NCI-H1092 treated with DMSO at 0.1 percent for 48 hours (cell line): Measurements from ENCODE around the gene ZNF717.
"Not testable (repeated sequence)": the region's sequence is repeated elsewhere in the genome, so short reads cannot be mapped to it uniquely, and the experiment has no call there.

Source experiments
- DNase-seq: peaks from one replicate; lab custom pipeline; 2025; lab: John Stamatoyannopoulos, UW

The ZNF717 gene

DNA sequence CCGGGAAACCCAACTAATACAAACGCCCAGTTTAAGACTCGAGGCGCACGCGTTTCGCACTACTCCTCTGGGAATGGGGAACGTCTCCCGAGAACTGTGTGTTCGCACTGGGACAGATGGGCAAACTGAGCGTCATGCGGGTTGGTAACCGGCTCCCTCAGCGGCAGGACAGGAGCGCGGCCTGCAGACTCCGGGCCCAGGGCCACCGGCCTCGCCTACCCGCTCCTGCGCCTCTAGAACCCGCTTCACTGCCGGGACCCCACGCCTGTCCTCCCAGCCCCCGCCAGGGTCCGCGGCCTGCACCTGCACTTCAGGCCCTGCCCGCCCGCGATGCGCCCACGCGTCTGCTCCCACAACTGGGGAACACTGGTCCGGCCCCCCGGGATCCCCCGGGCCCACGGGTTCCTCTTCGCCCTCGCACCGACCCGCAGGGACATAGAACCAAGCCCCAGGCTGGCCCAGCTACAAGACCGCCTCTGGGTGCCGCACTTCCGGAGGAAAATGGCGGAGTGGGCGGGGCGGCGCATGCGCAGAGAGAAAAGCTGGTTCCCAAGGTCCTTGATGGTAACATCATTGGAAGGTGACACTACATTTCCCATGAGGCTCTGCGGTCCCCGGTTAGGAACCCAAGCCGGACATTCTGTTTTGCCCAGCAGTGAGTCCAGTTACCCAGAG lies at the start of gene ZNF717:
TSS of gene ZNF717 (minus strand) at position 469 of the 675 bp plus-strand sequence. CDS start 2,187 bp downstream, outside the sequence.
- DNase-seq: peak; percentile 73

DNA sequence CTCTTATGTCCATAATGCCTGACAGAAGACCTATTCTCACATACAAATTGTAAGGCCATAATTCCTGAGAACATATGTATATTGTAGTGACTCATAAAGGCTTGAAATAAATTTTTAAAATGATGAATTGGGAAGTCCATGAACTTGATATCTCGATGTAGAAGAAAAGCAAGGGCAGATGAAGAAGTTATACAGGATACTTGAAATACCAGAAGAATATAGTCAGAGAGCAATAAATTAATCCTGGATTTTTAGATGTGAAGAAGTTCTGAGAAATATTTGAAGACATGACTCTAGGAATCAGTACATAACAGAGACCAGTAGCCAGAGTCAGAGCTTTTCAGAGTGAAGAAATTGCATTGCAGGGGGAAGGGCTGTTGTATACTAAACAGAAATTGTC lies 45.7 kb upstream of the ZNF717 start:
- not testable (repeated sequence) for DNase-seq

DNA sequence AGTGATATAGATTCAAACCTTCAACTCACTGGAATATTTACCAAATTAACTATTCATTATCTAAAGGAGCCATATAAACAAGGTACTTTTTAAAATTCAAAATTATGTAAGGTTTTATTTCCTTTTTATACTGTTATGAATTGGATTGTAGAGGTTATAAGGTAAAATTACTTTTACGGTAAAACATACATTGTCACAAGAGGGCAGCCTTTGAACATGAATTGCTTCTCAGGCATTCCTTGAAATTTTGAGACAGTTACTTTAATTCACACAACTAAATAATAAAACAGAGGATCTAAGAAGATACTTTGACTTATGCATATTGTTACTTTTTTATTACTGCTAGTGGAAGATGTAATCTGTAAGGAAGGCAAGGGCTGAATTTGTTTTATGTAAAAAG lies 32.7 kb upstream of the ZNF717 start:
- not testable (repeated sequence) for DNase-seq

DNA sequence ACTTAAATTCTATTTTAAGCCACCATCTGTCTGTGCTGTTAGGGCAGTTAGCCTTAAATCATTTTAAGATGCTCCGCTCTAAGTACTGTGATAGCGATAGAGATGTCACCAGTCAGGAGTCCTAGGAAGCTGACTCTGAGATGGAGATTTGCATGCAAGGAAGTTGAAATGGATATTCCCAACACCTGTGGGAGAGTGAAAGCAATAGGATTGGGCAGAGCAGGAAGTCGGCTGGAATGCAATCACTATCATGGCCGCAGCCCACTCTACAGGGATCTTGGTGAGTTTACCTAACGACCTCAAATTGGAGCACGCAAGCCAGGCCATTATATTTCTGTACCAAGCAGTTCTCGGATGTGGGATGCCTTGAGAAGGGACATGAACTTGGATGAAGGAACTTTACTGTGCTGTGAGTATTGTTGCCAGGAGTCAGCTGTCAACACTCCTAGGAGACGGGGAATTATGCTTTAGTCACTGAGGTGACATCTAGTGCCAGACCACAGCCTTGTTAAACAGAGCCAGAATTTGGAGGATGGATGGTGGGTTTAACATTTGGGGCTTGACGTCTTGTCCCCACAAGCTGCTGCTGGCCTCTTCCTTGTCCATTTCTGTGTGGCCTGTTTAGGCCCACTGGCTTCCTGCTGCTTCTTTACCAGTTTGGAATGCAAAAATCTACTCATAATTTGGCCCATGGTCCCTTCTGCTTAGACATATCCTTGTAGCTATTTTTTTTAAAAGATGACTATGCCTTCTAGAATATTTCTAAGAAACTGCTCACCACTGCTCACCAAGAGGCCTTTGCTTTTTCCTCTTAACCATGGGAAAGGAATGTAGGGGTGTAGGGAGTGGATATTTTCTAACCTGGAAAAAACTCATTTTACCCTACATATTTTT lies 31.2 kb upstream of the ZNF717 start:
- DNase-seq: not testable (repeated sequence)

DNA sequence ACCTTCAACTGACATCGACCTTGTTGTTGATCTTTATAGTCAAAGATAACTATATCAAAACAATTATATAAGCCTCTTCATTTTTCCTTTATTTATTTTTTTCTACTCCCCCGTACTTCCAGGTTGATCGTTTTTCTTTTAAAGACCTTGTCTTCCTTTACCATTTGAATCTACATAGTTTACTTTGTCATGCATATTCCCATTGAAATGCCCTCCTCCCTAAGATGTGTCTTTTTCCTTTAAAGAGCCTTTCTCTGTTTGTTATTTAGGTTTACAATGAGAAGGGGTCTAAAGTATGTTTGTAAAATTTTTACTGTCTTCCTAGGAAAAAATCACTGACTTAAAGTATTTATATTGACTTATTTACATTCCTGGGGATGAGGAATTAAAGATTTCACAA lies 29.4 kb upstream of the ZNF717 start:
- DNase-seq: no peak

DNA sequence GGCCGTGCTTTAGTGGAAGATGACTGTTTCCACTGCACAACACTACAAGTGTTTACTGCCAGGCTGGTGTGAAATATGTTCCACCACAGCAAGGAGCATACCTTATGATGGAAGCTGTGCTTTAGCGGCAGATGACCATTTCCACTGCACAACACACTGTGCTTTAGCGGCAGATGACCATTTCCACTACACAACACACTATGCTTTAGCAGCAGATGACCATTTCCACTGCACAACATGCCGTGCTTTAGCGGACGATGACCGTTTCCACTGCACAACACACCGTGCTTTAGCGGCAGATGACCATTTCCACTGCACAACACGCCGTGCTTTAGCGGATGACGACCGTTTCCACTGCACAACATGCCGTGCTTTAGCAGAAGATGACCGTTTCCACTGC lies 2.8 kb downstream of the ZNF717 start:
- DNase-seq: no peak

DNA sequence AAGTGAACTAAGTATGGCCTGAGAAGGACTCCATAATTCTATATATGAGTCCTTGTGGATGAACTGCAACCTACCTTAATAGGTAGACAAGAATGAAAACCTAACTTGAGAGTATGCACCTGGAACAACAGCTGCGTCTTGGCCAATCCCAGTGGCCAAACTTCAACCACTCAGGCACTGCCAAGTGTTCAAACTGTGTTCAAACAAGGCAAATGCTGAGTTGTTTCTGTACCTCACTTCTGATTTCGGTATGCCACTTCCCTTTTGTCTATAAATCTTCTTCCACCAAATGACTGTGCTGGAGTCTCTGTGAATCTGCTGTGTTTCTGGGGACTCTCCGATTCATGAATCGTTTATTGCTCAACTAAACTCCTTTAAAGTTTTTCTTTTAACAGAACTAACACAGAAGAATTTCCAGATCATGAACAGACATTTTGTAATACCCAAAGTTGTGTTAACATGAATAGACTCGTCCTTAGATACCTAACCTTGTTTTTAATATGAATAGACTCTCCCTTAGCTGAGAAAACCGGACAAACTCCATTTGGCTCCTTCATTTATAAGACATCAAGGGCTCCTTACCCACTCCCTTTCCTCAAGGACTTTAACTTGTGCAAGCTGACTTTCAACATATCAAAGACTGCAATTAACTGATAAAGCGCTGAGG lies 4.1 kb downstream of the ZNF717 start:
- no peak for DNase-seq

DNA sequence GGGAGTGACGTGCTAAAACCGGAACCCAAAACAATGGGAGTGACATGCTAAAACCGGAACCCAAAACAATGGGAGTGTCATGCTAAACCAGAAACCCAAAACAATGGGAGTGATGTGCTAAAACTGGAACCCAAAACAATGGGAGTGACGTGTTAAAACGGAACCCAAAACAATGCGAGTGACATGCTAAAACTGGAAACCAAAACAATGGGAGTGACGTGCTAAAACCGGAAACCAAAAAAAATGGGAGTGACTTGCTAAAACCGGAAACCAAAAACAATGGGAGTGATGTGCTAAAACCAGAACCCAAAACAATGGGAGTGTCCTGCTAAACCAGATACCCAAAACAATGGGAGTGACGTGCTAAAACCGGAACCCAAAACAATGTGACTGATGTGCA lies 7.6 kb downstream of the ZNF717 start:
- DNase-seq: not testable (repeated sequence)

DNA sequence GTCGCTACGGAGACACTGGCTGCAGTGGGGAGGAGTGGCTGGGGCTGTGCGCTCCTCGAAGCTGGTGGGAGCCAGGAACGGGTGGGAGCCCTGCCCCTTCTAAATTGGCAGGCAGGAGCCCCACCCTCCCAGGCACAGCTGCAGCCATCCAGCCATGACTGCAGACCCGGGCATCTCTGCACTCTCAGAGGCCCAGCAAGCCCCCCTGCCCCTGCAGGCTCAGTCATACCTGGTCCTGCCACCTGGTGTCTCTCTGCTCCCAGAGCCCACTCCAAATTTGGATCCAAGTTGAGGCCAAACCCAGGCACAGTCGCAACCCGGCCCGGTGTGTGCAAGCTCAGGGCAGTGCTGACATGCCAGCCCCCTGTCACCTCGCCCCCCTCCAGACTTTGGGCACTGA lies 13.7 kb downstream of the ZNF717 start:
- not testable (repeated sequence) for DNase-seq

DNA sequence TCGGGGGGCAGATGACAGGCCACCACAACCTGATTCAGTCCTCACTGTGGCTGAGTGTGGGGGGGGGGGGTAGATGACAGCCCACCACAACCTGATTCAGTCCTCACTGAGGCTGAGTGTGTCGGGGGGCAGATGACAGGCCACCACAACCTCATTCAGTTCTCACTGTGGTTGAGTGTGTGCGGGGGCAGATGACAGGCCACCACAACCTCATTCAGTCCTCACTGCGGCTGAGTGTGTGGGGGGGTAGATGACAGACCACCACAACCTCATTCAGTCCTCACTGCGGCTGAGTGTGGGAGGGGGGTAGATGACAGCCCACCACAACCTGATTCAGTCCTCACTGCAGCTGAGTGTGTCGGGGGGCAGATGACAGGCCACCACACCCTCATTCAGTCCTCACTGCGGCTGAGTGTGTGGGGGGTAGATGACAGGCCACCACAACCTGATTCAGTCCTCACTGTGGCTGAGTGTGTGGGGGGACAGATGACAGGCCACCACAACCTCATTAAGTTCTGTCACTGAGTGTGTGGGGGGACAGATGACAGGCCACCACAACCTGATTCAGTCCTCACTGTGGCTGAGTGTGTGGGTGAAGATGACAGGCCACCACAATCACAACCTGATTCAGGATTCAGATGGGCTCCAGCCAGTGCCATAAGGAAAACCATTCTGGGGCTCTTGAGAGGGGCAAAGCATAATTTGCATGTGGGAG lies 16.9 kb downstream of the ZNF717 start:
- no peak for DNase-seq

DNA sequence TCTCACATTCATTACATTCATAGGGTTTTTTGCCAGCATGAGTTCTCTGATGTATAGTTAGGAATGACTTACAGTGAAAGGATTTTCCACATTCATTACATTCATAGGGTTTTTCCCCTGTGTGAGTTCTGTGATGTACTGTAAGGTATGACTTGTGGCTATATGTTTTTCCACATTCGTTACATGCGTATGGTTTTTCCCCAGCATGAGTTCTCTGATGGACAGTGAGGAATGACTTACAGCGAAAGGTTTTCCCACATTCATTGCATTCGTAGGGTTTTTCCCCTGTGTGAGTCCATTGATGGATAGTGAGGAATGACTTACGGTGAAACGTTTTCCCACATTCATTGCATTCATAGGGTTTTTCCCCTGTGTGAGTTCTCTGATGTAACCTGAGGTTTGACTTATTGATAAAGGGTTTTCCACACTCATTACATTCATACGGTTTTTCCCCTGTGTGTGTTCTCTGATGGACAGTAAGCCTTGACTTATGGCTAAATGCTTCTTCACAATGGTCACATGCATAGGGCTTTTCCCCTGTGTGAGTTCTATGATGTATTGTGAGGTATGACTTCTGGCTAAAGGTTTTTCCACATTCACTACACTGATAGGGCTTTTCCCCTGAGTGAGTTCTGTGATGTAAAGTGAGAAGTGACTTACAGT lies 47.4 kb downstream of the ZNF717 start:
- DNase-seq: no peak

DNA sequence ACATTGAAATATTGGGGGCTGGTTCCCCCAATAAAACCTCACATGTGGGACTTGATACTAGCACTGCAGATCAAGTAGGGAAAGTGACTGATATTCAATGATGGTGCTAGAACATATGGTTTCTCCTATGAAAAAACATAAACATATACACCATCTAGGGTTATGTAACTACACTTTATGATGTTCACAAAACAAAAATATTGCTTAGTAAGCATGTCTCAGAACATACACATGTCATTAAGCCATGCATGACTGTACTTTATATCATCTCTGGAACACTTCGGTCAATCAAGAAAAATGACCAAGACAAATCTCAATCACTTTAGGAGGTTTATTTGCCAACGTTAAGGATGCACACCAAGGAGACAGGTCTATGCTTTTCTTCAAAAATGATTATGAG lies 57.4 kb downstream of the ZNF717 start:
- DNase-seq: no peak

DNA sequence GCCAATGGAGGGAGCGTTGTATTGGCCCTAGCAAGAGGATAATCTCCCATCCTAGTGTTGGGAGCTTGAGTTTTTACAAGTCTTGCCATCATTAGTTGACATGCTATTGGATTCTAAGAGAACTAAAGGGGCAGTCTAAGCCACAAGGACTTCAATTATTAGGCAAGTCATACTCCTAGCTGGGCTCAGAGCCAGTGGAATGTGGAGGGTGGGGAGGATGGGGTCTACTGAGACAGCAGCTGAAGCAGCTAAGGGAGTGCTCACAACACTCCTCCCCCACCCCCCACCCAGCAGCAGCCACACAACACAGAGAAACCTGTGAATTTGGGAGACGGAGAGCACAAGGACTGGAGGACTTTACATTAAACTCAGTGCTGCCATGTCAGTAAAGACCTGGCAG lies 93.3 kb downstream of the ZNF717 start:
- DNase-seq: no peak

DNA sequence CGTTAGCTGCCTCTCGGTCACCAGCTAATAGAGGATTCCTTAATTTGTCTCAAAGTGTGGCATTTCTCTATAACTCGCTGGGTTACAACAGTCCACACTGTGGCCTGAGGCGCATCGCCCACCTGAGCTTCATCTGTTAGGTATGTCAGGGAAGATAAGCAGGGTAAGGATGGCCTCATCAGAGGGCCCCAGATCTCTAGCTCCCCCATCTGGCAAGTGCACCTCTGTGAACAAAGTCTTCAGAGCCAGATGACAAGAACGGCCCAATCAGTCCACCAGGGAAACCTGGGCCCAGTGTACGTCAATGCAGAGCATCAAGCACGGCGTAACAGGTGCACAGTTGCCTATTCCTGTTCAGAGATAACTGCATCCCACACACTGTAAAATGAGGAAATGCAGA lies 98.0 kb downstream of the ZNF717 start:
- DNase-seq: no peak
